OCI-M2 (cell line): Measurements from ENCODE around the gene LARGE2.

Experiments used
- DNase-seq: peaks from one replicate; lab custom pipeline; 2025; ENCODE audit not compliant: unreplicated experiment; lab: John Stamatoyannopoulos, UW

Gene LARGE2

GRCh38 chr11:45949992-45950407 is 27.5 kb downstream of the LARGE2 start:
- DNase-seq: no peak

- DNase-seq: no peak
Observed at GRCh38 chr11:45959851-45960250, 37.4 kb downstream of the LARGE2 start.

- no peak for DNase-seq
Observed at GRCh38 chr11:45960387-45961095, 38.1 kb downstream of the LARGE2 start.

GRCh38 chr11:45961751-45962240 is 39.3 kb downstream of the LARGE2 start:
- DNase-seq: no peak

- DNase-seq: no peak
Observed at GRCh38 chr11:45964911-45965389, 42.5 kb downstream of the LARGE2 start.

- DNase-seq: no peak
Observed at GRCh38 chr11:45967506-45967905, 45.0 kb downstream of the LARGE2 start.

- no peak for DNase-seq
Observed at GRCh38 chr11:45968901-45969300, 46.4 kb downstream of the LARGE2 start.

GRCh38 chr11:45973601-45974000 is 51.1 kb downstream of the LARGE2 start:
- no peak for DNase-seq

GRCh38 chr11:45974806-45975205 is 52.4 kb downstream of the LARGE2 start:
- DNase-seq: no peak
